GM18909 (cell line): Measurements from ENCODE around the gene LDLRAD3.

ENCODE experiments used
- ATAC-seq: cut with Tn5 transposase; IDR thresholded peaks from one replicate; pipeline ENCODE4 v1.9.1; 2021; ENCODE audit warnings: mild to moderate bottlenecking; ENCODE audit not compliant: unreplicated experiment, poor library complexity

LDLRAD3 gene

GRCh38 chr11:36013950-36014897 lies 70.4 kb downstream of the LDLRAD3 start:
- ATAC-seq: no peak

- ATAC-seq: no peak
Observed at GRCh38 chr11:36014898-36015665, 71.2 kb downstream of the LDLRAD3 start.

- ATAC-seq: no peak
Observed at GRCh38 chr11:36015799-36016198, 71.9 kb downstream of the LDLRAD3 start.

GRCh38 chr11:36016263-36016662 lies 72.4 kb downstream of the LDLRAD3 start:
- no peak for ATAC-seq

- ATAC-seq: no peak
Observed at GRCh38 chr11:36016709-36017108, 72.8 kb downstream of the LDLRAD3 start.

GRCh38 chr11:36019005-36019596 lies 75.2 kb downstream of the LDLRAD3 start:
- ATAC-seq: no peak

- no peak for ATAC-seq
Observed at GRCh38 chr11:36019722-36020121, 75.9 kb downstream of the LDLRAD3 start.

GRCh38 chr11:36022882-36023281 lies 79.0 kb downstream of the LDLRAD3 start:
- ATAC-seq: no peak

GRCh38 chr11:36023922-36024321 lies 80.1 kb downstream of the LDLRAD3 start:
- no peak for ATAC-seq

- no peak for ATAC-seq
Observed at GRCh38 chr11:36024716-36025115, 80.9 kb downstream of the LDLRAD3 start.

- ATAC-seq: no peak
Observed at GRCh38 chr11:36026315-36026968, 82.6 kb downstream of the LDLRAD3 start.

- ATAC-seq: no peak
Observed at GRCh38 chr11:36027731-36028130, 83.9 kb downstream of the LDLRAD3 start.

GRCh38 chr11:36029616-36030015 lies 85.8 kb downstream of the LDLRAD3 start:
- ATAC-seq: no peak

- no peak for ATAC-seq
Observed at GRCh38 chr11:36030731-36031281, 86.9 kb downstream of the LDLRAD3 start.

GRCh38 chr11:36033082-36033751 lies 89.4 kb downstream of the LDLRAD3 start:
- ATAC-seq: no peak

- no peak for ATAC-seq
Observed at GRCh38 chr11:36033936-36034335, 90.1 kb downstream of the LDLRAD3 start.

- no peak for ATAC-seq
Observed at GRCh38 chr11:36034551-36035331, 90.9 kb downstream of the LDLRAD3 start.

GRCh38 chr11:36035454-36035853 lies 91.6 kb downstream of the LDLRAD3 start:
- ATAC-seq: no peak

- no peak for ATAC-seq
Observed at GRCh38 chr11:36035999-36036398, 92.1 kb downstream of the LDLRAD3 start.
